ENCODE measurements around the gene SRM.

- TF ChIP-seq, protein P1, sequence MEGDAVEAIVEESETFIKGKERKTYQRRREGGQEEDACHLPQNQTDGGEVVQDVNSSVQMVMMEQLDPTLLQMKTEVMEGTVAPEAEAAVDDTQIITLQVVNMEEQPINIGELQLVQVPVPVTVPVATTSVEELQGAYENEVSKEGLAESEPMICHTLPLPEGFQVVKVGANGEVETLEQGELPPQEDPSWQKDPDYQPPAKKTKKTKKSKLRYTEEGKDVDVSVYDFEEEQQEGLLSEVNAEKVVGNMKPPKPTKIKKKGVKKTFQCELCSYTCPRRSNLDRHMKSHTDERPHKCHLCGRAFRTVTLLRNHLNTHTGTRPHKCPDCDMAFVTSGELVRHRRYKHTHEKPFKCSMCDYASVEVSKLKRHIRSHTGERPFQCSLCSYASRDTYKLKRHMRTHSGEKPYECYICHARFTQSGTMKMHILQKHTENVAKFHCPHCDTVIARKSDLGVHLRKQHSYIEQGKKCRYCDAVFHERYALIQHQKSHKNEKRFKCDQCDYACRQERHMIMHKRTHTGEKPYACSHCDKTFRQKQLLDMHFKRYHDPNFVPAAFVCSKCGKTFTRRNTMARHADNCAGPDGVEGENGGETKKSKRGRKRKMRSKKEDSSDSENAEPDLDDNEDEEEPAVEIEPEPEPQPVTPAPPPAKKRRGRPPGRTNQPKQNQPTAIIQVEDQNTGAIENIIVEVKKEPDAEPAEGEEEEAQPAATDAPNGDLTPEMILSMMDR (IDR thresholded peaks at IDR 0.05; ENCODE audit: low read length), result no peak
- no peak for TF ChIP-seq EZH2 (IDR thresholded peaks at IDR 0.05; ENCODE audit: borderline replicate concordance, low read length)
Observed at GRCh38 chr1:11046625-11047365, 13.0 kb downstream of the SRM start, which contains the start of gene MASP2.
